Parathyroid adenoma (tissue), 2 donors: ENCODE data around the gene ADAP2.

Experiments used
- H2AFZ ChIP-seq: fragments of 300-600 bp; sonication (generic); one replicate; pipeline ENCODE4 v1.7.0; 2017; ENCODE audit warnings: antibody characterized with exemption, mild to moderate bottlenecking
- H3K27ac ChIP-seq: fragments of 300-600 bp; sonication (generic); one replicate; pipeline ENCODE4 v1.7.0; 2017
- H3K27me3 ChIP-seq: fragments of 300-600 bp; sonication (generic); one replicate; pipeline ENCODE4 v1.7.0; 2017; ENCODE audit warnings: low read length; ENCODE audit not compliant: control insufficient read depth, insufficient read depth
- H3K36me3 ChIP-seq: fragments of 300-600 bp; sonication (generic); one replicate; pipeline ENCODE4 v1.7.0; 2017; ENCODE audit warnings: low read length; ENCODE audit not compliant: control insufficient read depth, insufficient read depth
- H3K4me1 ChIP-seq: fragments of 300-600 bp; sonication (generic); one replicate; pipeline ENCODE4 v1.7.0; 2017; ENCODE audit warnings: control low read depth
- H3K4me2 ChIP-seq: fragments of 300-600 bp; sonication (generic); one replicate; pipeline ENCODE4 v1.7.0; 2017; ENCODE audit warnings: low read length
- H3K4me3 ChIP-seq: fragments of 300-600 bp; sonication (generic); one replicate; pipeline ENCODE4 v1.7.0; 2017; ENCODE audit warnings: low read depth, low read length
- H3K79me2 ChIP-seq: fragments of 300-600 bp; sonication (generic); one replicate; pipeline ENCODE4 v1.7.0; 2017; ENCODE audit warnings: control low read depth
- H3K9ac ChIP-seq: fragments of 300-600 bp; sonication (generic); one replicate; pipeline ENCODE4 v1.7.0; 2017; ENCODE audit warnings: mild to moderate bottlenecking
- H3K9me3 ChIP-seq: fragments of 300-600 bp; sonication (generic); one replicate; pipeline ENCODE4 v1.7.0; 2017; ENCODE audit warnings: low read length; ENCODE audit not compliant: control insufficient read depth
- TF ChIP-seq, protein P1 (sequence below): fragments of 300-600 bp; sonication (generic); IDR thresholded peaks from one replicate; pipeline ENCODE4 v1.7.0; 2017; ENCODE audit warnings: antibody characterized with exemption, mild to moderate bottlenecking
- donor health status: primary hyperparathyroidism.

ADAP2 gene, protein sequence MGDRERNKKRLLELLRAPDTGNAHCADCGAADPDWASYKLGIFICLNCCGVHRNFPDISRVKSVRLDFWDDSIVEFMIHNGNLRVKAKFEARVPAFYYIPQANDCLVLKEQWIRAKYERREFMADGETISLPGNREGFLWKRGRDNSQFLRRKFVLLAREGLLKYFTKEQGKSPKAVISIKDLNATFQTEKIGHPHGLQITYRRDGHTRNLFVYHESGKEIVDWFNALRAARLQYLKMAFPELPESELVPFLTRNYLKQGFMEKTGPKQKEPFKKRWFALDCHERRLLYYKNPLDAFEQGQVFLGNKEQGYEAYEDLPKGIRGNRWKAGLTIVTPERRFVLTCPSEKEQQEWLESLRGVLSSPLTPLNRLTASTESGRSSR

DNA sequence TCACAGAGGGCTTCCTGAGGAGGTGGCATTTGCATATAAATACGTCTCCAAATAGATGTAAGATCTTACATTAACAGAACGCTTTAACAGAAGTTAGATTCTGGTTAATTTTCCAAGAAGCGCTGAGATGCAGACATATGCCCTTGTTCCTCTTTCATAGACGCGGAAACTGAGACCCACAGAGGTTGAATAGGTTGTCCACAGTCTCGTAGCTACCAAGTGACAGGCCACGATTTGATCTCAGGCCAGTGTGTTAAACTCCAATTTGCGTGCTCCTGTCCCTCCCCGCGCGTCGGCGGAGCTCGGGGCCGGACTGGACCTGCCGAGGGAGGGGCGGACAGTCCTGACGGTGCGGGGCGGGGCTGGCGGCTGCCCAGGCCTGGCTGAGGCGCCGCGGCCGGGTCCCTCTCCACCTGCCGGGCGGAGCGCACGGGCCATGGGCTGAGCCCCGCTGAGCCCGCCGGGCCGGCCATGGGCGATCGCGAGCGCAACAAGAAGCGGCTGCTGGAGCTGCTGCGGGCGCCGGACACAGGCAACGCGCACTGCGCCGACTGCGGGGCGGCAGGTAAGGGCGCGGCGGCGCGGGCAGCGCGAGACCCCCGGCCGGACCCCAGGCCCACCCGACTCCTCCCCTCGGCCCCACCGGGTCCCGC, at the start of gene ADAP2:
Gene ADAP2, plus strand, starts transcription at position 402 of the 653 bp plus-strand sequence. Its CDS starts 70 bp downstream, at position 472.
- Histone ChIP-seq H3K27me3 (no peaks in the 10 kb centered on the region), H3K4me1 (no peaks in the 10 kb centered on the region), H3K9me3 (no peaks in the 10 kb centered on the region), H3K4me2 (peak within 1 kb of the TSS; percentile 82), H2AFZ (peak within 1 kb of the TSS; percentile 98), H3K9ac (peak within 1 kb of the TSS; percentile 43), H3K4me3 (peak within 1 kb of the TSS; percentile 57), H3K27ac (peak within 1 kb of the TSS; percentile 13), H3K79me2 (no peaks in the 10 kb centered on the region), H3K36me3 (no peaks in the 10 kb centered on the region)
- TF ChIP-seq, protein P1, sequence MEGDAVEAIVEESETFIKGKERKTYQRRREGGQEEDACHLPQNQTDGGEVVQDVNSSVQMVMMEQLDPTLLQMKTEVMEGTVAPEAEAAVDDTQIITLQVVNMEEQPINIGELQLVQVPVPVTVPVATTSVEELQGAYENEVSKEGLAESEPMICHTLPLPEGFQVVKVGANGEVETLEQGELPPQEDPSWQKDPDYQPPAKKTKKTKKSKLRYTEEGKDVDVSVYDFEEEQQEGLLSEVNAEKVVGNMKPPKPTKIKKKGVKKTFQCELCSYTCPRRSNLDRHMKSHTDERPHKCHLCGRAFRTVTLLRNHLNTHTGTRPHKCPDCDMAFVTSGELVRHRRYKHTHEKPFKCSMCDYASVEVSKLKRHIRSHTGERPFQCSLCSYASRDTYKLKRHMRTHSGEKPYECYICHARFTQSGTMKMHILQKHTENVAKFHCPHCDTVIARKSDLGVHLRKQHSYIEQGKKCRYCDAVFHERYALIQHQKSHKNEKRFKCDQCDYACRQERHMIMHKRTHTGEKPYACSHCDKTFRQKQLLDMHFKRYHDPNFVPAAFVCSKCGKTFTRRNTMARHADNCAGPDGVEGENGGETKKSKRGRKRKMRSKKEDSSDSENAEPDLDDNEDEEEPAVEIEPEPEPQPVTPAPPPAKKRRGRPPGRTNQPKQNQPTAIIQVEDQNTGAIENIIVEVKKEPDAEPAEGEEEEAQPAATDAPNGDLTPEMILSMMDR = no peak

DNA sequence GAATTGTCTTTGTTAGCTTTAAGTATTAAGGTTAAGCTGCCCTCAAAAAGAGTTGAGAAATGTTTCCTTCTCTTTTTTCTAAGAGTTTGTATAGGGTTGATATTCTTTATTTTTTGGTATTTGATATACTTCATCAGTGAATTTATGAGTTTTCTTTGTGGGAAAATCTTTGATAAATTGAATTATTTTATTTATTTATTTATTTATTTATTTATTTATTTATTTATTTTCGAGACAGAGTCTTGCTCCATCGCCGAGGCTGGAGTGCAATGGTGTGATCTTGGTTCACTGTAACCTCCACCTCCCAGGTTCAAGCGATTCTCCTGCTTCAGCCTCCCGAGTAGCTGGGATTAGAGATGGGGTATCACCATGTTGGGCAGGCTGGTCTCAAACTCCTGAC, 35.6 kb upstream of the ADAP2 start:
- TF ChIP-seq, protein P1 = no peak
- no peaks in the 10 kb centered on the region for H3K27me3 ChIP-seq
- H3K36me3 ChIP-seq = no peaks in the 10 kb centered on the region
- H3K9me3 ChIP-seq = no peaks in the 10 kb centered on the region
- H3K4me2 ChIP-seq = no peak overlapping the region
- no peaks in the 10 kb centered on the region for H3K4me1 ChIP-seq
- H3K4me3 ChIP-seq = no peak overlapping the region
- peaks cover 2% of the 10 kb centered on the region for H3K79me2 ChIP-seq
- H2AFZ ChIP-seq = no peak overlapping the region
- H3K9ac ChIP-seq = no peak overlapping the region
- no peak overlapping the region for H3K27ac ChIP-seq

DNA sequence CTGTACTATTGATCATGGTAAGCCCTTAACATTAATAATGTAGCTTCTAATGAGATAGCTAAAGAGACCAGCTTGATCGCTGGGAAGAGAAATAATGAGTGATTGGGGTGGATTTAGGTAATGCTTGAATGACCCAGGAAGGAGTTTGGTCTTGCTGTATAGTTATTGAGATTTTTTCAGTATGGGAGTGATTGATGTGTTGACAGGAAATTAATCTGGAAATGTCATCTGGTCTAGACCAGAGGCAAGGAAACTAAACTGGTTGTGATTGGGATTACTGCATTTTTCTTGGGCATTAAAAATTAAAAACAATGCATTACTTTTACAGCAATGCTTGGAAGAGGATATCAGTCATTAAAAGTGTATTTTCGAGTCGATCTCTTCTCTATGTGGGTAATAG, 27.5 kb upstream of the ADAP2 start:
- Histone ChIP-seq H3K4me2 (no peak overlapping the region), H3K9ac (no peak overlapping the region), H2AFZ (no peak overlapping the region), H3K27ac (no peak overlapping the region), H3K36me3 (no peaks in the 10 kb centered on the region), H3K27me3 (no peaks in the 10 kb centered on the region), H3K79me2 (no peaks in the 10 kb centered on the region), H3K4me3 (no peak overlapping the region), H3K4me1 (no peaks in the 10 kb centered on the region), H3K9me3 (no peaks in the 10 kb centered on the region)
- TF ChIP-seq, protein P1 = no peak

DNA sequence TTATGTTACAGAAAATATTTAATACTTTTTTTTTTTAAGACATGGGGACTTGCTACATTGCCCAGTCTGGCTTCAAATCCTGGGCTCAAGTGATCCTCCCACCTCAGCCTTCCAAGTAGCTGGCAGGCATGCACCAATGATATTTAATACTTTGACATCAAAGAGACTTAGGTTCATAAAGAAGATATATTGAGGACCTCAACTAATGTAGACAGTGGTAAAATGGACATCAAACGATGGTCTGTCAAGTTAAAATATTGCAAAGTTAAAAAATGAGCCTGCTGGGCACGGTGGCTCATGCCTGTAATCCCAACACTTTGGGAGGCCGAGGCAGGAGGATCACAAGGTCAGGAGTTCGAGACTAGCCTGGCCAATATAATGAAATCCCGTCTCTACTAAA, 24.4 kb upstream of the ADAP2 start:
- Histone ChIP-seq H3K4me2 (no peak overlapping the region), H3K27ac (no peak overlapping the region), H3K4me3 (no peak overlapping the region), H2AFZ (no peak overlapping the region), H3K79me2 (peaks cover 3% of the 10 kb centered on the region), H3K36me3 (no peaks in the 10 kb centered on the region), H3K9me3 (no peaks in the 10 kb centered on the region), H3K9ac (no peak overlapping the region), H3K27me3 (no peaks in the 10 kb centered on the region), H3K4me1 (no peaks in the 10 kb centered on the region)
- TF ChIP-seq, protein P1 = no peak
